OCI-LY7 (cell line): ENCODE measurements around the gene SLC25A47. TPM values are rescaled to one million over a fixed set of nuclear protein-coding genes. Genes with fewer than 3 reads are reported as not detected.

Experiments used
- BruUV-seq: library from RNA; stranded (reverse); fragments of 400-500 nt; replicated peaks from 2 replicates; lab custom pipeline; 2021; lab: Mats Ljungman, UMichigan
- CTCF ChIA-PET: fragments of 300-600 bp; sonication (Branson Sonifier 250); formaldehyde crosslinking; loops from one replicate; lab custom pipeline; 2022; ENCODE audit warnings: antibody characterized with exemption; ENCODE audit not compliant: unreplicated experiment; lab: Charles Lee
- POLR2A ChIA-PET: fragments of 300-600 bp; sonication (Branson Sonifier 250); formaldehyde crosslinking; loops from one replicate; lab custom pipeline; 2022; ENCODE audit warnings: antibody characterized with exemption; lab: Charles Lee
- DNase-seq: peaks from one replicate; pipeline ENCODE4 v3.0.0-alpha.2; 2015; ENCODE audit warnings: low spot score
- H2AFZ ChIP-seq: fragments of 200-600 bp; sonication (generic), shearing (Covaris generic); 2 replicates; pipeline ENCODE4 v1.6.1; 2014; ENCODE audit warnings: mild to moderate bottlenecking, antibody characterized with exemption, low read length, moderate library complexity
- H3K27ac ChIP-seq: fragments of 200-600 bp; sonication (generic); 2 replicates; pipeline ENCODE4 v1.5.1; 2014; ENCODE audit warnings: mixed run types, low read depth, mild to moderate bottlenecking, moderate library complexity, low read length, inconsistent platforms; ENCODE audit not compliant: poor library complexity, severe bottlenecking
- H3K36me3 ChIP-seq: fragments of 200-600 bp; sonication (generic); 2 replicates; pipeline ENCODE4 v1.6.1; 2014; ENCODE audit warnings: mild to moderate bottlenecking, antibody characterized with exemption, low read length, moderate library complexity, mixed read lengths; ENCODE audit not compliant: insufficient read depth
- H3K4me1 ChIP-seq: fragments of 200-600 bp; sonication (generic); 2 replicates; pipeline ENCODE4 v1.5.1; 2014; ENCODE audit warnings: mild to moderate bottlenecking, low read length; ENCODE audit not compliant: insufficient read depth, poor library complexity, severe bottlenecking
- H3K4me2 ChIP-seq: fragments of 200-600 bp; sonication (generic); 2 replicates; pipeline ENCODE4 v1.6.1; 2014; ENCODE audit warnings: mild to moderate bottlenecking, low read length
- H3K4me3 ChIP-seq: fragments of 200-600 bp; sonication (generic); 2 replicates; pipeline ENCODE4 v1.5.1; 2014; ENCODE audit warnings: mild to moderate bottlenecking, low read depth, low read length; ENCODE audit not compliant: poor library complexity, severe bottlenecking
- H3K79me2 ChIP-seq: fragments of 200-600 bp; sonication (generic); 2 replicates; pipeline ENCODE4 v1.6.1; 2016; ENCODE audit warnings: low read depth, mild to moderate bottlenecking, low read length, moderate library complexity, mixed read lengths; ENCODE audit not compliant: insufficient read depth
- H3K9me2 ChIP-seq: fragments of 200-600 bp; sonication (generic); 2 replicates; pipeline ENCODE4 v1.6.1; 2016; ENCODE audit warnings: mild to moderate bottlenecking, low read length, mixed read lengths; ENCODE audit not compliant: insufficient read depth
- H3K9me3 ChIP-seq: fragments of 200-600 bp; sonication (generic); 2 replicates; pipeline ENCODE4 v1.6.1; 2014; ENCODE audit warnings: mild to moderate bottlenecking, mixed run types, low read length, mixed read lengths
- H4K20me1 ChIP-seq: fragments of 200-600 bp; sonication (generic); 2 replicates; pipeline ENCODE4 v1.6.1; 2014; ENCODE audit warnings: mild to moderate bottlenecking, antibody characterized with exemption, low read length, moderate library complexity, mixed read lengths; ENCODE audit not compliant: insufficient read depth
- CTCF ChIP-seq: fragments of 200-600 bp; sonication (generic); conservative IDR thresholded peaks from 2 replicates; pipeline ENCODE4 v1.5.1; 2014; ENCODE audit warnings: mild to moderate bottlenecking, antibody characterized with exemption, low read length, moderate library complexity, mixed read lengths
- EZH2phosphoT487 ChIP-seq: fragments of 200-600 bp; sonication (generic); IDR thresholded peaks from 2 replicates; pipeline ENCODE4 v1.6.1; 2018; ENCODE audit warnings: low read depth, borderline replicate concordance, mild to moderate bottlenecking, mixed run types, antibody characterized with exemption, low read length, moderate library complexity, mixed read lengths
- intact Hi-C: fragments of 100-400 bp; cut with micrococcal nuclease; formaldehyde crosslinking; loops from one replicate; pipeline ENCODE4 v1.10.0; 2022; ENCODE audit not compliant: unreplicated experiment
- total RNA-seq, 2 experiments: library from RNA; depleted of rRNA in 1 of 2; stranded (reverse); fragments of >200 nt in 1 of 2; shearing (Covaris generic) in 1 of 2; gene quantifications; 2 replicates each; pipeline ENCODE4 v1.2.3, GENCODE V29; 2014 to 2022

SLC25A47 gene
- total RNA-seq, 2 experiments from 2014 or later: 0.44 TPM; not detected in 1

- Histone ChIP-seq H4K20me1 (no peaks in the 10 kb centered on the region), H3K9me3 (no peaks in the 10 kb centered on the region), H3K4me3 (no peak overlapping the region), H3K9me2 (no peaks in the 10 kb centered on the region), H3K27ac (no peak overlapping the region), H3K4me2 (no peak overlapping the region), H3K36me3 (peaks cover 37% of the 10 kb centered on the region), H3K4me1 (no peaks in the 10 kb centered on the region), H2AFZ (no peak overlapping the region), H3K79me2 (no peaks in the 10 kb centered on the region)
- no TSS peak for BruUV-seq
- ChIA-PET CTCF (no interaction called here), POLR2A (interaction anchor here (1.0 kb wide), 1 partner anchor 52 kb away, joined by 3 read pairs; no protein-coding TSS in a partner anchor)
- intact Hi-C loops: no loop called here
- DNase-seq: no peak
- TF ChIP-seq CTCF (no peak), EZH2phosphoT487 (no peak)
Observed at GRCh38 chr14:100348784-100349685, 25.9 kb downstream of the SLC25A47 start.

- BruUV-seq: no TSS peak
- Histone ChIP-seq H3K27ac (no peak overlapping the region), H3K36me3 (peaks cover 44% of the 10 kb centered on the region), H3K4me1 (no peaks in the 10 kb centered on the region), H3K4me3 (no peak overlapping the region), H2AFZ (no peak overlapping the region), H3K9me3 (no peaks in the 10 kb centered on the region), H3K4me2 (no peak overlapping the region), H3K79me2 (no peaks in the 10 kb centered on the region), H3K9me2 (no peaks in the 10 kb centered on the region), H4K20me1 (no peaks in the 10 kb centered on the region)
- ChIA-PET POLR2A (interaction anchor here (0.6 kb wide), 3 partner anchors 9 to 33 kb away, joined by 3 to 6 read pairs (median 4); no protein-coding TSS in a partner anchor), CTCF (no interaction called here)
- intact Hi-C loops: no loop called here
- TF ChIP-seq EZH2phosphoT487: no peak
- no peak for TF ChIP-seq CTCF
- no peak for DNase-seq
Observed at GRCh38 chr14:100350276-100350926, 27.3 kb downstream of the SLC25A47 start.
